HG02981 (cell line): ENCODE measurements around the gene F5.
"Not testable (repeated sequence)": the region's sequence is repeated elsewhere in the genome, so short reads cannot be mapped to it uniquely, and the experiment has no call there.

ENCODE experiments used
- ATAC-seq: cut with Tn5 transposase; IDR thresholded peaks from one replicate; pipeline ENCODE4 v1.9.1; 2021; ENCODE audit warnings: mild to moderate bottlenecking, moderate library complexity; ENCODE audit not compliant: unreplicated experiment

The F5 gene

DNA sequence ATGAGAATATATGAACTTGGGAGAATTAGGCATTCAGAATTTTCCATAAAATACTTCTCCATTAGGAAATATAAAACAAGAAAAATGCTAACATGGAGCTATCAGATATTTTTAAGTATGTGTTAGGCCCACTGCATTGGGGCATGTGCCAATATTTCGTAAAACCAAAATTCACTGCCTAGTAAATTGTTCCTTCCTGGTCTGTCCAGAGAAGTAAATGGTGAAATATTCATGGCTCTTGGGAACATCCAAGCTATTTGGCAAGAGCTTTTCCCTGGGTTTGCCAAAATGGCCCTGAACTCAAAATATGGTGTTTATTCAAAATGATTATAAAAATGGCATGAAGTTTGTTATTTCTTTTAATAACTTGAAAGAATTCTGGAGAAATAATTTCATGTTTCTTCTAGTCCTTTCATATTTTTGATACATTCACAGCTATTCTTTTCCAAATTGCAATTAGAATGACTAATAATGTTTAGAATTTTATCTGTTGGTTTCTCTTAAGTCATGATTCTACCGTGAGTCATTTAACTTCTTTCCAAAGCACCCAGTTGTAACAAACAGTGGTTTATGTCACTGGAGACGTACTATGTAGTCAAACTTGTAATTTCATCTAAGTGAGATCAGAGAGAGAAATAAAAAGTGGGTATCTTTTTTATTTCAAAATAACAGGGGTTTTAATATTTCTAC lies 74.8 kb downstream of the F5 start:
- no peak for ATAC-seq

DNA sequence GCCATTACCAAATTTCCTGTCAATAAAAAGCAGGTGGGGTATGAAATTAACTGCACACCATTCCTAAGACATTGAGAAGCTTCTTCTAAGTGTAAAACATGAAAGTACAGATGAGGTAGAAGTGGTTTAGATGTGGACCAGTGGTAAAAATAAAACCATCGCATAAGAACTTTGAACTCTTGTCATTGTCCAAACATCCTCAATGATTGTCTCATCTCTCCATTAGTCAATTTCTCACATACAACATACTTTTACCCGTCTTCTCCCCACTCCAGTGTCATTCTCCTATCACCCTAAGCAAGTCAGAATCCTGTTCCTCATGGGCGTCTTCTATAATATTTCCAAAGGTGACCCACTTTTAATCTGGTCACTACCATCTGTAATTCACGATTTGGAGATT lies 76.2 kb downstream of the F5 start:
- no peak for ATAC-seq

DNA sequence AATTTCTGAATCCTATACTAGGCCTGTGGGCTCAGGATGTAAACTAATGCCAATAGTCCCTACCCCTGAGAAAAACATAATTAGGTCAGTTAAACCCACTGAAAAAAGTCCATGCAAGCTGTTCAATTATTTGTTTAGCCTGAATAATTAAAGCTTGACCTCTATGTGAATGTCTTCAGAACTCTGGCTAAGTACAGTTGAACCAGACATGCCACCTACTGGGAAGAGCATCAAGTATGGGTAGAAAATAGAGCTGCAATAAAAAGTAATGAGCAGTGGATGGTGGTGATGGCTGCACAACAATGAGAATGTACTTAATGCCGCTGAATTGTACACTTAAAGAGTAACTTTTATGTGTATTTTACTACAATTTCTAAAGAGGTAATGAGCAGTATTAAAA lies 76.9 kb downstream of the F5 start:
- no peak for ATAC-seq

DNA sequence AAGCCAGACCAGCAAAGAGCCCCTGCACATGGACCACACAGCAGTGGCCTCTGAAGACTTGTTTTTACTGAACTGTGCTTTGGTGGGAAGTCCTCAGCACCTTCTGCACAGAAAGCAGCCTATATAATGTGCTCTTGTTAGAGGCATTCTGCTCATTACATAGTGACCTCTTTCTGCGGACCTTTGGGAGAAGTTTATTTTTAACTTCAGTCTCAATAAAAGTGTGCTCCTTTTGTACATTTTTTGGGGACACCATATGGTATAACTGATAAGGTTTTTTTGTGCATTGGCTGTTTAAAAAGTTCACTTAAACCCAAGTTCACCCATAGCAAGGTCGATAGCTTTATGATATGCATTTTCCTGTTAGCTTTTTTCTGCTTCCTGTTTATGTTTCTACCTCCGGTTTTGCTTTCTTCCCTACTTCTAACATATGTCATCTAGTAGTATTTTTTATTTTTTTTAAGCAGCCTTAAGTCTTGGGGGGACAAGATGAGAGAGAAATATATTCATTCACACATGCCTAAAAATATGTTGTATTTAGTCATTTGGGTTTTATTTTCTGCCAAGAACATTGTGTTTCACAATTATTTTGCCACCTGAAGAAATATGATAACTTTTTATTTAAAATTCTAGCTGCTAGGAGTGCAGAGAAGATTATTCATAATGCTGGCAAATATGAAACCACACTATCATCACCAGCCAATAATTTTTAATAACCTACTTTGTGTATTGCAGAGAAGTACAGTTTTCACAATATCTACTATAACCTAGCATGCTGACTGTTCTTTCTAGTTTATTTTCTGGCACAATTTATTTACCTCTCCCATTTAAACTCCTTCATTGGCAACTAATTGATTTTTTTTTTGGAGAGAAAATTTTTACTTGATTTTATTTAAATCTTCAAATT lies 77.6 kb downstream of the F5 start:
- ATAC-seq, result no peak

DNA sequence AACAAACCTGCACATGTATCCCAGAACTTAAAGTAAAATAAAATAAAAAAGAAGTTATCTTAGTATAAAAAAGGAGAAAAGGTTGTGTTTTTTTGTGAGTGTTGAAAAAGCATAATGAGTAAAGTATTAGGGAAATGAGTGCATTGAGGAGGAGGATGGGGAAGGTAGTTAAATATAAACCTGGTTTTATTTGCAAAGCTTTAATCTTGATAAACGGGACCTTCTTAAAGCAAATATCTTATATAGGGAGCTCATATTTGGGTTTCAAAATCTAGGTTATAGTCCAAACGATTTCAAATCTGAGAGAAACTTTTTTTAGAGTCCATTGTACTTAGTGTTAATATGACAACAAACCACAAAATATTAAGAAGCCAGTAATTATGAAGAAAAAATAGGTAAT lies 78.9 kb downstream of the F5 start:
- ATAC-seq, result no peak

DNA sequence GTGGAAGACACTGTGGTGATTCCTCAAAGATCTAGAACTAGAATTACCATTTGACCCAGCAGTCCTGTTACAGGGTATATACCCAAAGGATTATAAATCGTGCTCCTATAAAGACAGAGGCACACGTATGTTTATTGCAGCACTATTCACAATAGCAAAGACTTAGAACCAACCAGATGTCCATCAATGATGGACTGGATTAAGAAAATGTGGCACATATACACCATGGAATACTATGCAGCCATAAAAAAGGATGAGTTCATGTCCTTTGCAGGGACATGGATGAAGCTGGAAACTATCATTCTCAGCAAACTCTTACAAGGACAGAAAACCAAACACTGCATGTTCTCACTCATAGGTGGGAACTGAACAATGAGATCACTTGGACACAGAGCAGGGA lies 82.7 kb downstream of the F5 start:
- ATAC-seq, result not testable (repeated sequence)

DNA sequence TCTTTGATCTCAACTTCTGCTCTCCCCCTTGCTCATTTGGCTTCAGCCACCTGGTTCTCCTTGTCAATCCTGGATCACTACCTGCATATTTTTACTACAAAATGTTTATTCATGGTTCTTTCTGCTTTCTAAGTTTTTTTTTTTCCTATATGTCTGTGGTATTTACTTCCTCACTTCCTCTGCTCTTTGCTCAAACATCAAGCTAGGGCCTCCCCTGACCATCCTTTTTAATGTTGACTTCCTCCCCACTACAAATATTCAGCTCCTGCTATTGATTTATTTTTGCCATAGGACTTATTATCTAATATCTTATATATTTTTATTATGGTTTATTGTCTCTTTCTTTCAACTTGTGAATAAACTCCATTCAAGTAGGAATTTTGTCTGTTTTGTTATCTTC lies 86.5 kb downstream of the F5 start:
- no peak for ATAC-seq

DNA sequence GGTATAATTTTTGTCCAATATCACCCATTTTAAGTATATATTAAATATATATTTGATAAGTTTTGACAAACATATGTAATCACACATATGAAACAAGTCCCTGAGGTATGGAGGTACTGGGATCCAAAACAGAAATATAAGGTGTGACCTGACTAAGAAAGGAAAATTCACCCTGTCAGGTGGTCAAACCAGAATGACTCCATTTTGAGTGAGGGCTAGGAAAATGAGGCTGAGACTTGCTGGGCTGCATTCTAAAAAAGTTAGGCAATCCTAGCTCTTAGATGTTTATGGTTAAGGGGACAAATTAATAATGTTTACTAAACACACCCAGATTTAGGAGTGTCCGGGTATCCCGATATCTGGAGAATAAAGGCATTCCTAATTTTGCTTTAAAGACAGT lies 89.0 kb downstream of the F5 start:
- ATAC-seq, result no peak

DNA sequence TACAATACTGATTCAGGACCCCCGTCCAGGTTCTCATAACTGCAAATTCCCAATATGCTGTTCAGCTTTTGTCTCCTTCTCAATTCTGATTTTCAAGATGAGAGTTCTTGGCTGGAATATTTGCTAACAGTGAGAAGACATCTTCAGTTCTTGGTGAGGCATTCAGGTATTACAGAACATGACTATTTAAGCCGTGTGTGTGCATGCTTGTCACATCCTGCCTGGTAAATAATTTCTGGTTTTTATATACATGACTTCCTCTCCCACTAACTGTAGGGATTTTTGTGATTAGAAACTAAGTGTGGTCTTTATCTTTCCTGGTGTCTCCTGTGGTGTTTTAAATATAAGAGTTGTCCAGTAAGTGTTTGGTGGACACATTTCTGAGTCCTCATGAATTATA lies 90.4 kb downstream of the F5 start:
- no peak for ATAC-seq

DNA sequence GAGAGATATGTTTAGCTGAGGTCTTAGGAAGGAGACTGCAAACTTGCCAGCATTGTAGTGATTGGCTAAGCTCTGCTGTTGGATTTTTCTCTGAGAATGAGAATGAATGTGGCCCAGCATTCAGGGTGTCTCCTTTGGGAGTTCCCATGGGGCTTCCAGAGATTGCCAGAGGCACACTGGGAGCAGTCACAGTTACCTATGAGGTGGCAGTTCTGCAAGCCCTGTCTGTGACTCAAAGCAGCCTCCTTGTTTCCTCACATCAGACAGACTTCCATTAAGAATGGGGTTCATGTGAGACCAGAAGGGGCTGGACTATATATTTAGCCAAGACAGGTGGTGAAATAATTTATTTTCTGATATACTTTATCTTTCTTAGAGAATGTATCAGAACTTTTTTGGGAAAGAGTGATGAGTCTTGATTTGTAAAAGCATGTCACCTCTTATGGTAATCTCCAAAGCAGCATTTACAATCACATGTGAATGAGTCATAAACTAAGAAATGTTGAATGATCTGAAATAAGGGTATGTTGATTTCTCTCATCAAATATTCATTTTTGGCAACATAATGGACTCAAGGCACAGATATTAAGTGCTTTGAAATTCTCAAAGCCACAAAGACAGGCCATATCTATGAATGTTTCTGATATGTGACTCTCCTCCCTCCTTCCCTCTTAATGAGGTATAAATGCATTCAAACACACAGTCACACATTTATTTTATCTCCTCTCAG lies 91.1 kb downstream of the F5 start:
- ATAC-seq, result no peak

DNA sequence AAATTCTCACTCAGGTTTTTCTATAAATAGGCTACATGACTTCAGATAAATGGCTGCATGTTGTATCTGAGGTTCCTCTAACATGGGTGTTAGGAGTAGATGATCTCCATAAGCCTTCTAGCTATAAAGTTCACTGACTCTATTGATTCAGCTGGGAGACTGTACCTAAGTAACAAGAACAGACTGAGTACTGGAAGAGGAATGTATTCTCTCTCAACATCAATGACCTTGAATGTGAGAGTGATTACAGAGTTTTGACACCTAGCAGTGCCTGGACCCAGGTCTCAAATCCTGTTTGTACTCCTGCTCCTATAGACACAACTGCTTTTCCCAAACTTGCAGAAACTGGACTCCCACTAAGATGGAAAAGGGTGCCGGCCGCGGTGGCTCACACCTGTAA lies 91.9 kb downstream of the F5 start:
- no peak for ATAC-seq

DNA sequence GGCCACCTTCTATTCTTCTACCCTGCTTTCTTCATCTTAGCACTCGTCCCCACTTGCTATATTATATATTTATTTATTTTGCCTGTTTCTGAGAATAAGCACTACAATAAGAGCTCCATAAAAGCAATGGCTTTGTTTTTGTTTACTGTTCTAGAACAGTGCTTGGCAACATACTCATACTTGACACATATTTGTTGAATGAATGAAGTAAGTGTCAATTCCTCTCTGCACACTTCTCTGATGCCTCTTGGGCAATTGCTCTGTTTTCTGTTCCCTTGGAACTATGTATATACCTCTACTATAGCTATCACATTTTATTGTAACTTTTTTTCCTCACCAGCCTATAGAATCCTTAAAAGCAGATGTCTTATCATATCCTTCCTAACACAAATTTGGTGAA lies 93.0 kb downstream of the F5 start:
- ATAC-seq, result no peak

DNA sequence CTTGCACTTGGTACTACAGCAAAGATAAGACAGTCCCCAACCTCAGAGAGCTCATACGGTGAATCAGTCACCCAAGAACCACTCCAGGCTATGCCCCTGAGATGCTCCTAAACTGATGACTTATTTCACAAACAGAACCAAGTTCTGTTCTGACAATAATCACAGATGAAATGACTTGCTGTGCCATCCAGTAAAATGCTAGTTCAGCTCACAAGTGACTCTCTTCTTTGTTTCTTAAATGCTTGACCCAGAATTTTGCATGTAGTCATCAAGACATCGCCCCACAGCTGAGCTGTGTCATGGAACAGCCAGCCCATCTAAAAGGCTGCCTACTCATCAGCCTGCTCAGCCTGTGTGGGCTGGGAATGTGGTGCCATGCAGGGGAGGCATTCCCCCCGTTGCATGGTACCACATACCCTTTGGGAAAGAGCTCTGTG lies 94.4 kb downstream of the F5 start:
- no peak for ATAC-seq

DNA sequence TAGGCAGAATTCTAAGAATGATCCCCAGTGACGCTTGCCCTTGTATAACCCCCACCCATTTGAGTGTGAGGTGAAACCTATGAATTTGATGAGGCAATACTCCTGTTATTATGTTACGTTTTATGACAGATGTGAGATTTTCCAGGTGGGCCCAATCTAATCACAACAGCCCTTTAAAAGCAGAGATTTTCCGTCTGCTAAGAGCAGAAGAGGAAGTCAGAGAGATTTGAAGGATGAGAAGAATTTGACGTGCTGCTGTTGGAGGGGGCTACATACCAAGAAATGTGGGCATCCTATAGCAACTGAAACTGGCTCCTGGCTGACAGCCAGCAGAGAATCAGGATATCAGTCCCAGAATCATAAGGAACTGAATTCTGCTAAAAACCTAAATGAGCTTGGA lies 98.1 kb downstream of the F5 start:
- ATAC-seq, result no peak

DNA sequence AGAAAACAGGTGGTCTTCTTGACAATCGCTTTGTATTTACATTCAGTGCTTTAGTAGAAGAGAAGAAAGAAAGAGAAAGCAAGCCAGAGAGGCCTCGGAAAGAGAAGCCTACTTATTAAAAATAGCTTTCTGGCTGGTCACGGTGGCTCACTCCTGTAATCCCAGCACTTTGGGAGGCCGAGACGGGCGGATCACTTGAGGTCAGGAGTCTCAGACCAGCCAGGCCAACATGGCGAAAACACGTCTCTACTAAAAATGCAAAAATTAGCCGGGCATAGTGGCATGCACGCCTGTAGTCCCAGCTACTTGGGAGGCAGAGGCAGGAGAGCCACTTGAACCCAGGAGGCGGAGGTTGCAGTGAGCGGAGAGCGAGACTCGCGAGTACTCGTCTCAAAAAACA lies 98.7 kb downstream of the F5 start:
- no peak for ATAC-seq

DNA sequence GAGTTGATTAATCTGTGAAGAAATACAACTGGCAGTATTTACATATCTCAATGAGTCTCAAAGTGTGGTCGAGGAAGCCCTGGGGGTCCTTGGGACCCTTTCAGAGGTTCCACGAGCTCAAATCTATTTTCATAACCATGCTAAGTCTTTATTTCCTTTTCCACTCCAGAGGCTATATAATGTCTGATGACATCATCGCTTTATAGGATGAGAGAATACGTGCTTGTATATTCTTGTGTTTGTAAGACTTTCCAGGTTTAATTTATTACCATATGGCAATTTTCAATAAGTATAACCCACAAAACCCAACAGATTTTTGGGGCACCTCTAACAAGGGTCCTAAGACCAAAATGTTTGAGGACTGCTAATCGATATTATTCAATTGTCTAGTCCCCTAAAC lies 99.1 kb downstream of the F5 start:
- no peak for ATAC-seq

DNA sequence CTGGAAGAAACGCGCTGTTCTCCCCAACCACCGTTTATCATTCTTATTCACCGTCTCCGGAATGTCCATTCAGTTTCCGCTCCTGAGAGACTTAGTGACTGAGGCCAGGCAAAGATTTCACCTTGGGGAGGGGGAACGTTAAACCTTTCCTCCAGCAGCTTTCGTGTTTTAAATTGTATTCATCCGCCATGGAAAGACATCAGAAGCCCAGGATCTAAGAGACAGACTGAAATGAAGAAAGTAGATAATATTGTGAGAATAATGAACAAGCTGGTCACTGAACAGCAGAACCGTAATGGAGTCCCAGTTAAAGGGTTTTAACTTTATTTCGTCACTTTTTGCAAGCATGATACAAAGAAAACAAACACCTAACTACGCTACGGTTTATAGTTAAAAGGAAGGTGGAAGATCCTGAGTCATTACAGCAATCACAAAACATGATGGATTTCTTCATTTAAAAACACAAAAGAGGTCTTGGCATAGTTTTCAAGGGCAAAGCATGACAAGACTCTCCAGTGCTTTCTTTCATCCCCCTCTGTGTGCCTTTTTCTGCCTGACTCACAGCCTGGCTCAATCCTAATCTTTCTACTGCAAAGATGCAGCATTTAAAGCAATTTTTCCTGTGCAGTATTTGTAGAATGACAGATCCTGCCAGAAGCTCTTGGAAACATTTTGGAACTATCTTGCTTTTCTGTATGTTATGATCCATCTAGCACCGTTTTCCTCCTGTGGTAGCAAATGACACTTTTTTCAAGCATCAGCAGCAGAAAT lies 99.8 kb downstream of the F5 start:
- no peak for ATAC-seq

DNA sequence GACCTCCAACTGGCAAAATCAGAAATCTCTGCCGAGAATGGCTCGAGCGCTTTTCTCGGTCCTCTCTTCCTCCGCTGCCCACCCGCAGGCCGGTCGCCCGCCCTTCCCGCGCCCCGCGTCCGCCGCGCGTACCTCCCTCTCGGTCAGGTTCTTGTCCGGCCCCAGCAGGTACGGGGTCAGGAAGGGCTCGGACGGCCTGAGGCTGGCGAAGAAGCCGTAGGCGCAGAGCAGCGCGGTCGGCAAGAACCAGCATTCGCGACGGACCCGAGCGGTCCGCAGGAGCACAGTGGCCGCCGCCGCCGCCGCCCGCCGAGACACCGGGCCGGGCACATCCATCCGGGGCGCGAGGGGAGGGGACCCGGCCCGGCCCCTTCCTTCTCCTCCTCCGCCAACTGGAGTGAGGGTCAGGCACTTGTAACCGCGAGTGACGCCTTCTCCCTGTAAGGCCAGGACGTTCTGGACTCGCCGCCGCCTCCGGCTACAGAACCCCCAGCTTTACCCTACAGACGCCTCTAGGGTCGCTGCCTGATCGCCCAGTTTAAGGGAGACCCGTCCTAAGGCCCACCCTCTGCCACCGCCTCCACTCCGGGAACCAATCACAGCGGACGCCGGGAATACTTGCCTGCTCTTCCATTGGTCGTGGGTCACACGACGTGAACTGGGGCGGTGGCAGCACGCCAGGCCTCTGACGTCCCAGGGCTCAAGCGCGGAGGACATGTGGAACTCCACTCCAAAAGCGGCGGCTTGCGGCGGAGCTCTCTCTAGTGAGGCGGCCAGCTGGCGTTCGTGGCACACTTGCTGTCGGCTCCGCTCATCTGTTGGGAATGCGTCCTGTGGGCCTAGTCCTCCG lies 100.6 kb downstream of the F5 start, which contains the start of gene SLC19A2:
Gene SLC19A2, minus strand, starts transcription at position 514 of the 850 bp plus-strand sequence. Its CDS starts 178 bp downstream, at position 336.
- peak; percentile 98 for ATAC-seq

DNA sequence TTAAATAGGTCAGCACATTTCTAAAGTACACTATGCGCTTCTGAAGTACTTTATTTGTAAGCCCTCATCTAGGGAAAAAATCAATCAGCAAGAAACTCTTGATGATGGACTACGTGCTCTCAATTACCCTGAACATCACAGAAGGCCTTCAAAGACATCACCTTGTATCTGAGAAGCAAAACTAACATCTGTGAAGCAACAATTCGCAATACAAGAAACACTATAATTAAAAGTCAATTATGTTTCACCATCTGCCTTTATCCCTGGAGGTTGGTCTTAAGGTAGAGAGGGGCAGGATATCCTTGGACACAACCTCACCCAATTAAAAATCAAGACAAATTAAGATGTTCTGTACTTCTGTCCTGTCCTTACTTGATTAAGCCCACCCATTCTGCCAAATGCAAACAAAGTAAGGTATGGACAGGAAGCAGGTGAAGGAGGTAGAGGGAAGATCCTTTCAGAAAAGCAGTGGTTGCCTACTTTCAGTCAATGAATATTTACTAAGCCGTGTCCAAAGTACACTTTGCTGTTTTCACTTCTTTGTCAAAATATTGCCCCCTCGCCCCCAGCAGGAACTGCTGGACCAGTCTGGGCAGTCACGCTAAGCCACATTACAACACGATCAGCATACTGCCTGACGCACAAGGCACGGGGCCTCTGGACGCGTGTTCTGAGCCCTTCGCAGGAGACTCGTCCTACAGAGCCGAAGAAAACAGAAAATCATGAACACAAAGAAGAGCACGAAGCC lies 101.4 kb downstream of the F5 start:
- ATAC-seq, result no peak
